GM08714 (cell line): ENCODE results near the gene RPS6KA5.
"Not testable (repeated sequence)": the region's sequence is repeated elsewhere in the genome, so short reads cannot be mapped to it uniquely, and the experiment has no call there.

Experiments
- H3K4me3 ChIP-seq: fragments of 200-500 bp; sonication (Bioruptor generic); 2 replicates; pipeline ENCODE4 v1.5.1; 2014; ENCODE audit warnings: mild to moderate bottlenecking, low read length, inconsistent platforms
- ZNF274 ChIP-seq: IDR thresholded peaks from 2 replicates; pipeline ENCODE4 v1.6.1; 2012; ENCODE audit warnings: mild to moderate bottlenecking, low read depth, low read length

Gene RPS6KA5

GRCh38 chr14:90883197-90883596, 177.2 kb downstream of the RPS6KA5 start:
- H3K4me3 ChIP-seq, result no peak overlapping the region
- TF ChIP-seq ZNF274, result no peak

- no peak for TF ChIP-seq ZNF274
- no peak overlapping the region for H3K4me3 ChIP-seq
Observed at GRCh38 chr14:90880282-90880681, 180.2 kb downstream of the RPS6KA5 start.

- H3K4me3 ChIP-seq, result no peak overlapping the region
- no peak for TF ChIP-seq ZNF274
Observed at GRCh38 chr14:90874599-90874998, 185.8 kb downstream of the RPS6KA5 start.

GRCh38 chr14:90871605-90872233, 188.7 kb downstream of the RPS6KA5 start:
- TF ChIP-seq ZNF274, result no peak
- H3K4me3 ChIP-seq, result no peak overlapping the region

DNA sequence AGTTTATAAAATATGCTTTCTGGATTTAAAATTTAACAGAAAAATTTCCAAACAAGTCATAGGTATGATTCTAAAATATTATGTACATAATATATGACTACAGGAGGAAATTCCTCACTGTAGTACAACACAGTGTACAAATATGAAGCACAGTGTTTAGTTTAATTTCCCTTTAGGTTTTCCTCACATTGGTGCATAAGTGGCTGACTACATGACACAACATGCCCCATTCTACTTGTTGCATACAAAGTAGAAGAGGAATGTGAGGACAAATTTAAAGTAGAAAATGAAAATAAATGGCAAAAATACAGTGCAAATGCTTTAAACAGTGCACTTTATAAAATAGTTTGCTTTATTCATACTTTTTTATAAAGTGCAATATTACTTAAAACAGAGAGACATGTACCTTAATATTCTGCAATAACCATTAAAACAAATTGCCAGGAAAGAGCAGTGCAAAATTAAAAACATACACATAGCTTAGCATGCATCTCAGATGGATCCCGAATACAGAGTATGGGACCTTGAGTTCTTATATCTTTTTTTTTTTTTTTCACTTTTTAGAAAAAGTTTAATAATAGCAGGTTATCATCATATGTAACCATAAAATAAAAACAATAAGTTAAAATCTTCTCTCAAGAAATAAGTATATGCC, 189.4 kb downstream of the RPS6KA5 start:
- TF ChIP-seq ZNF274, result no peak
- no peak overlapping the region for H3K4me3 ChIP-seq

- no peak for TF ChIP-seq ZNF274
- no peak overlapping the region for H3K4me3 ChIP-seq
Observed at GRCh38 chr14:90867501-90867900, 192.9 kb downstream of the RPS6KA5 start.

GRCh38 chr14:90866833-90867232, 193.6 kb downstream of the RPS6KA5 start:
- no peak for TF ChIP-seq ZNF274
- no peak overlapping the region for H3K4me3 ChIP-seq

- no peak overlapping the region for H3K4me3 ChIP-seq
- TF ChIP-seq ZNF274, result no peak
Observed at GRCh38 chr14:90864741-90865140, 195.7 kb downstream of the RPS6KA5 start.

DNA sequence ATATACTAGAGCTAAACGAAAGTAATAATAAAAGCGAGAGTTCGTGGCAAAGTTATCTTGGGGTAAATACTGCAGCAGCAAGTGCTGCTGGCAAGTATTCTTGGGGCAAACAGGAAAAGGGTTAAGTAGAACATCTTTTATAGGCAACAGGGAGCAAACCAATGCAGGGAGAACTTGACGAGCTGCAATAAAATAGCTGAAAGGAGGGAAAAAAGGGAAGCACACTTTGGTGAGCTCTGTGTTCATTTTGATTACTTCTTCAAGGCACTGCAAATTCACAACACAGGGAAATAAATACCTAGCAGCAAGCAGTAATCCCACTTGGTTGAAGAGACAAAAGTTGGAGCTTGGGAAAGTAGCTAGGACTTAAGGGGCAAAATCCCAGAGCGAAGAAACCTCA, 201.9 kb downstream of the RPS6KA5 start:
- no peak overlapping the region for H3K4me3 ChIP-seq
- TF ChIP-seq ZNF274, result no peak

DNA sequence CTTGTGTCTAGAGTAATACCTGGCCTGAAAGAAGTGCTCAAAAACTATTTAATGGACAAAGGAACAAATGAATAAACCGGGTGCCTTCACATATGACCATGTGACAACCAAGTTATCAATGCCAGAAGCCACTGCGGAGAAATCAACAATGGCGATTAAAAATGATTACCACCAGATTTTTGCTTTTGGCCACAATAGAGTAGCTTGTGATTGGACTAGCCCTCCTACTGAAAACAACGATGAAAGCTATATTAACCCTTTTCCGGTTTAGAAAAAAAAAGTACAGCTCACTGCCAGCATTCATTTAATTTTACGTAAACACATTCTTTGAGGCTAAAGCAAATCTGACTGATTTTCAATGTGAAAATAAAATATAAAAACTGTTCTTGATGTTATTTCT, 202.6 kb downstream of the RPS6KA5 start:
- no peak for TF ChIP-seq ZNF274
- H3K4me3 ChIP-seq, result no peak overlapping the region

GRCh38 chr14:90856115-90856514, 204.3 kb downstream of the RPS6KA5 start:
- not testable (repeated sequence) for H3K4me3 ChIP-seq

DNA sequence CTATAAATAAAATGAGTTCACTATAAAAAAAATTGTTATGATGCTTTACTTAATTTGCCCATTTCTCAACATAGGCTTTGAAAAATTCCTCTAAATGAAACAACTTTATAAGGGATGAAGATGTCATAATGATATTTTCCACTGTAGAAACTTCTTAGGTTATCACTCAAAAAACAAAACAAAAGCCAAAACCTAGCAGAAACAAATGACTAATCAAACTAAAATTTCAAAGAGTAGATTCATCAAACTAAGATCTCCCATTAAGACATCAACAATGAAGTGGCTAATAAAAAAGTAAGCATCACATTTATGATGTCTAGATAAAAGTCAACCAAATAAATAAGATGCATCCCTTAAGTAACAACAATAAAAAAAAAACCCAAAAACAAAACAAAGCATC, 207.3 kb downstream of the RPS6KA5 start:
- no peak for TF ChIP-seq ZNF274

DNA sequence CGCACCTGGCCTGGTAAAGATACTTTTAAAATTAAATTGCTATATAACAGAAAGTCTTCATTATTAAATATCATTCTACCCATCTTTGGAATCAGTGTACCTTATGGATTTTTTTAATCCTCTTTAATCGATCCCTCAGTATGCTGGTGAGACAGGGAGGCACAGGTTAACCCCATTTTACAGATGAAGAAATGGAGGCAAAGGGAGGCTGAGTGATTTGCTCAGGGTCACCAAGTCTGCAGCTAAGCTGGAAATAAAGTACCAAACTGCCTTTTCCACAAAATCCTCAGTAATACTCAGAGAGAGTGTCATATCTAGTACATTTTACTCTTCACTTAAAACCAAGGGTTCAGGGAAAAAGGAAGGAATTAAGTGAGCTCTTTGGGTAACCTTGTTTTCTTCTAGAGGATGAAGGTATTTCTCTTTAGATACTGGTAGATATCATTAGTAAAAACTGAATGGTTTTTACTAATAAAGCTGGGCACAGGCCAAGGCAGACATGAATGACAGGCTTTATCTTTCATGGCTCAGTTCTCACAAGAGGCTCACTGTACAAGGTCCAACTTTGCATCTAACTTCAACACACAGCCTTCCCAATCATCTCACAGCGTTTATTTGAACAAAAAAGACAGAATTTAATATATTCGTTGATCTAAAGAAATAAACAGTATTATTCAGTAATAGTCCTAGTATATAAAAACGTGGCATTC, 209.0 kb downstream of the RPS6KA5 start:
- no peak for TF ChIP-seq ZNF274

More for the DNA sequence above, 207.3 kb downstream of the RPS6KA5 start:
- H3K4me3 ChIP-seq, result no peak overlapping the region

GRCh38 chr14:90850487-90850886, 210.0 kb downstream of the RPS6KA5 start:
- no peak overlapping the region for H3K4me3 ChIP-seq
- TF ChIP-seq ZNF274, result no peak

More for the DNA sequence above, 209.0 kb downstream of the RPS6KA5 start:
- H3K4me3 ChIP-seq, result no peak overlapping the region

GRCh38 chr14:90849787-90850444, 210.5 kb downstream of the RPS6KA5 start:
- no peak for TF ChIP-seq ZNF274

More at GRCh38 chr14:90849787-90850444, 210.5 kb downstream of the RPS6KA5 start:
- no peak overlapping the region for H3K4me3 ChIP-seq
